GM21825 (cell line): ENCODE measurements around the gene SCG3.

ENCODE experiments used
- ATAC-seq: cut with Tn5 transposase; IDR thresholded peaks from one replicate; pipeline ENCODE4 v1.9.1; 2021; ENCODE audit warnings: mild to moderate bottlenecking, moderate library complexity; ENCODE audit not compliant: unreplicated experiment

SCG3 gene

DNA sequence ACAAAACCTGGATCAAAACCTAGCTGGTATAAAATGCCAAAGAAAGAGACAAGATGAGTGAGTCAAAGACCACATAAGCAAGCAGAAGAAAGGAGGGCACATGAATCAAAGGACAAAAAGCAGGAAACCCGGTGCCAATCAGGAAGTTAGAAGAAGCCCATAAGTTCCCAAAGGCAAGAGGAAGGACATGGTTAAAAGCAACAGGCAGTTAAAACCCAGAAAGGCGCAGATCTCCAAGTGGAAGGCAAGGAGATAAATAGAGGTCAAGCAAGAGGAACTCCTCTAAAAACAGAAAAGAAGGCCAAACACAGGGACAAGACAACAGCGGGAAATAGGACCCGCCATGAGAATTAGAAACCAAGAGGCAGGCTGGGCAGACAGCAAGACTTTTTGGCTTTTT lies 74.5 kb downstream of the SCG3 start:
- no peak for ATAC-seq

DNA sequence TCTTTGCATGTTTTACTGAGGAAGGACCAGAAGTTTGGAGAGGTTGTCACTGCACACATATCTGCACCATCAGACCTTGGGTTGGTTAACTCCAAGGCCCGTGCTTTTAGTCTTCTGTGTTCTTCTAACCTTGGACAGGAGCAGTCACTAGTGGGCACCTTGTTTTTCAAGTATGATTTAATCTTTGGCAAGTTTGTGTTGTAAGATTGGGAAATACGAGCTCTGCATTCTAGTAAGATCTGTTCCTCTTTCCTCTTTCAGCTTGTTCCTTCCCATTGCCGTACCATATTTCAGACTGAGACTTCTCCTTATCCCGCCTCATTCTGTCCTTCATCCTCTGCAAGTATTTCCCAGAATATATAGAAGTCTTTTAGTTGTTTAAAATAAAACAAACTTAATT lies 75.2 kb downstream of the SCG3 start:
- ATAC-seq: no peak

DNA sequence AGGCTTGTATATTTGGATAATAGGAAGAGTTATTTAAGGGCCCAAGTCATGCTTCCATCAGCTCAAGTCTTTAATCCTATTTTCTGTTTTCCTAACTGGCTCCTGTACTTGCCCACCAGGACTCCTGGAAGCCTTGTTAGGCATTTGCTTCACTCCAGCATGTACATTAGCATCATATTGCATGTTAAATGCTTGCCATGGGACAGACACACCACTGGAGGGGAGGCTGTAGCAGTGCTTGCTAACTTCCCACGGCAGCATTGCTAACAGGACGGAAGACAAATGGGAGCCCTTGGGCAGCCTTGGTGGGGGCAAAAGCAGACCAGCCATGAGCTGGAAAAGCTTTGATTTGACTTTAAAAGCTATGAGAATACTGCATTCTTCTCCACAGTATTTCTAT lies 76.1 kb downstream of the SCG3 start:
- no peak for ATAC-seq

DNA sequence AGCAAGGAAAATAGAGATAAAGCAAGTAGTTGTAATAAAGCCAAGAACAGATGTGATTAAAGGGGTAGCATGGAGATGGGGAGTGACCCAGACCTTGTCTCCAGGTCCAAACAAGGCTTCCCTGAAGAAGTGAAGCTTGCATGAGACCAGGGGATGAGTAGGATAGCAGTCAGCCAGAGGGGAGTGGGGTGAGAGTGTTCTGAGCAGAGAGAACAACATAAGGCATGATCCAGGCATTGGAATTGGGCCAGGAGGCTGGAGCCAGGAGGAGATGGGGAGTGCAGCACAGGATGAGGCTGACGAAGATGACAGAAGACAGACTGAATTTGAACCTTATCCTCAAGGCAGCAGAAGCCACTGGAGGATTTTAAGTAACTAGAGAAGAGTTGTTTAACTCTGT lies 77.3 kb downstream of the SCG3 start:
- ATAC-seq: no peak

DNA sequence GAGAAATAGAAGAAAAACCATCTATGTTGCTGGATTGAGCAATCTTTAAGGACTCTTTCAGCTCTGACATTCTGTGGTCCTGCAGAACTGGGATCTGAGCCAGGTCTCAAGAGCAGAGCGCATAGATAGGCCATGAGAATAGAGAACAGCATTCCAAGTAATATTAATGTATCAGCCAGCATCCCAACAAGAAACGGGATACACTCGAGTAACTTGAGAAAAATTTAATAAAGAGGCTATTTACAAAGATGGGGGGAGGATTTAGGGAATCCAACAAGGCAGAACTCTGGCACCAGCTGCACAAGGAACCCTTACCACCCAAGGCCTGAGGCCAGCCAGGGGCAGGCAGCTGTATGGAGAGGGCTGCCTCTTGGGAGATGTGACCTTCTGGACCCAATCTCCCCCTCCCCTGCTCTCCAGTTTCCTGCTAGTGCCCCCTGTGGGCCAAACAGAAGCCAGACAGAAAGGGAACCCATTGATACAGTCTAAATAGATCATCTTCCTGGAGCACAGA lies 78.3 kb downstream of the SCG3 start:
- ATAC-seq: no peak

DNA sequence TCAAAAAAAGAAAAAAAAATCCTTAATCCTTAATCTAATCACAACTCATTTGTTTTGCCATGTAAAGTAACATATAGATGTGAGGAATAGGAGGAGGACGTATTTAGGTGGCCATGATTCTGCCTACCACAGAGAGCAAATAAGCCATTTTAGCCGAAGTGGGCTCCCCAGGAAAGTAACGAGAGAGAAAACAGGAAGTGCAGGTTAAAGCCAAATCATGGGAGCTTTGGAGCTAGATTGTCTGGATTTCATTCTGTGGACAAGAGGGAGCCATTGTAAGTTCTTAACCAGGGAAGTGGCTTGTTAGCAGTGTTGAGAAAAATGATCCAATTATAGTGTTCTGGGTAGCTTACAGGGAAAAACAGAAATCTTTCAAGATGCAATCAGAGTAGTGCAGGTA lies 79.5 kb downstream of the SCG3 start:
- ATAC-seq: no peak

DNA sequence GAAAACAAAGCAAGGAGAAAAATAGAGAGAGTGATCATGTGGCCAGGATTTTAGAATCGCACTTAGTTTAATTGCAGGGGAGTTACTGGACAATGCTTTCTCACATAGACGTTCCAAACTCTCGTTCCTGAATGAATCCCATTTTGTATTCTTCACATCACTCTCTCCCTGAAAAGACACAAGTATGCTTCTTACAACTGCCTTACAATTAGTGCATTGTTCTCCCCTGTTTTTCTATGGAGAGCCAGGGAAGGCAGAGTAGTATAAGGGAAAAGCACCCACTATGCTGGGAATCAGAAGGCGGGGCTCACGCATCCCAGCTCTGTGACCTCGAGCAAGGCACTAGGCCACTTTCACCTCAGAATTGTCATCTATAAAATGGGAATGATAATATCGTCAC lies 84.4 kb downstream of the SCG3 start:
- no peak for ATAC-seq

DNA sequence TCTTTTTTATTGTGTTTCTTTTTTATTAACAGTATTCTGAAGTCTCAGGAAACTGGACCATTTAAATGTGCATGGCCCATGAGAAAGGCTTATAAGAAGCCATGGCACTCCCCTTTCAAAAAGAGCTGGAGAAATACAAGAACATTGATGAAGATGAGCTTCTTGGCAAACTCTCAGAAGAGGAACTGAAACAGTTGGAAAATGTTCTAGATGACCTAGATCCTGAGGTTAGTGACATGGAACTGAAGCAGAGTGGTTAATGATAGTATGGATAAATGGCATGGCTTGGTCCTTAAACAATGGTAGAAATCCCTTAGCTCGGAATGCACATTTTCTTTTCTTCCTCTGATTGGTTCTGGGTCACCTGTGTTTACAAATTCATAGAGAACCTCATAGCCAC lies 85.0 kb downstream of the SCG3 start:
- no peak for ATAC-seq

DNA sequence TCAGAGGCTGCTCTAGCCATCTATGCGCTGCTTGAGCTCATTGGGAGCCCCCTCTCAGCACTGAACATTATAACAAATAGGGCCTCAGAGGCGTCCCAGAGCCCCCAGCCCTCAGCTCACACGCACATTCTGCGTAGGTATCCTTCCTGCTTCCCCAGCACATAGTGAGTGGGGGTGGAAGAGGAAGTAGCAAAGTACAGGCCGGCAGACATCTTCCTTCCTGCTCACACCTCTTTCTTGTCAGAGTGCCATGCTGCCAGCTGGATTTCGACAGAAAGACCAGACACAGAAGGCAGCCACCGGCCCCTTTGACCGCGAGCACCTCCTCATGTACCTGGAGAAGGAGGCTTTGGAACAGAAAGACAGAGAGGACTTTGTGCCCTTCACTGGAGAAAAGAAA lies 86.7 kb downstream of the SCG3 start:
- no peak for ATAC-seq
